WERI-Rb-1 (cell line): ENCODE results near the gene KLHL29.

Source experiments
- DNase-seq: peaks from one replicate; pipeline ENCODE4 v3.0.0-alpha.2; 2020
- H3K27ac ChIP-seq: fragments of 250-450 bp; sonication (Bioruptor Pico); 2 replicates; pipeline ENCODE4 v1.5.1; 2020; ENCODE audit warnings: mild to moderate bottlenecking, moderate library complexity
- H3K27me3 ChIP-seq: fragments of 250-450 bp; sonication (Bioruptor Pico); 2 replicates; pipeline ENCODE4 v1.5.1; 2021; ENCODE audit warnings: mild to moderate bottlenecking, low read depth, moderate library complexity; ENCODE audit not compliant: insufficient read depth, severe bottlenecking
- H3K36me3 ChIP-seq: fragments of 250-450 bp; sonication (Bioruptor Pico); 2 replicates; pipeline ENCODE4 v1.5.1; 2020; ENCODE audit warnings: mild to moderate bottlenecking, moderate library complexity
- H3K4me3 ChIP-seq: 2 replicates; pipeline ENCODE4 v1.5.1; 2011; ENCODE audit warnings: low read depth, mild to moderate bottlenecking, control low read depth, low read length
- H3K9me3 ChIP-seq: fragments of 250-450 bp; sonication (Bioruptor Pico); 2 replicates; pipeline ENCODE4 v1.5.1; 2021; ENCODE audit warnings: mild to moderate bottlenecking, moderate library complexity; ENCODE audit not compliant: severe bottlenecking
- CTCF ChIP-seq: IDR thresholded peaks from 2 replicates; pipeline ENCODE4 v1.5.1; 2011; ENCODE audit warnings: low read depth, mild to moderate bottlenecking, control low read depth, inconsistent platforms, low read length

Gene KLHL29

GRCh38 chr2:23592061-23592685 lies 207.2 kb downstream of the KLHL29 start:
- Histone ChIP-seq H3K9me3 (no peaks in the 10 kb centered on the region), H3K27ac (no peak overlapping the region)

GRCh38 chr2:23592898-23593751 lies 208.1 kb downstream of the KLHL29 start:
- H3K27ac ChIP-seq, result no peak overlapping the region
- no peak for DNase-seq
- no peak for TF ChIP-seq CTCF
- H3K27me3 ChIP-seq, result no peaks in the 10 kb centered on the region
- no peaks in the 10 kb centered on the region for H3K9me3 ChIP-seq
- H3K4me3 ChIP-seq, result no peak overlapping the region
- no peaks in the 10 kb centered on the region for H3K36me3 ChIP-seq

More at GRCh38 chr2:23592061-23592685, 207.2 kb downstream of the KLHL29 start:
- Histone ChIP-seq H3K27me3 (no peaks in the 10 kb centered on the region), H3K36me3 (no peaks in the 10 kb centered on the region), H3K4me3 (no peak overlapping the region)
- no peak for DNase-seq
- TF ChIP-seq CTCF, result no peak

GRCh38 chr2:23593752-23594459 lies 208.9 kb downstream of the KLHL29 start:
- Histone ChIP-seq H3K9me3 (no peaks in the 10 kb centered on the region), H3K4me3 (no peak overlapping the region), H3K27me3 (no peaks in the 10 kb centered on the region), H3K27ac (no peak overlapping the region), H3K36me3 (no peaks in the 10 kb centered on the region)
- TF ChIP-seq CTCF, result no peak
- DNase-seq, result no peak

GRCh38 chr2:23594460-23594825 lies 209.5 kb downstream of the KLHL29 start:
- no peaks in the 10 kb centered on the region for H3K27me3 ChIP-seq
- no peak overlapping the region for H3K4me3 ChIP-seq

GRCh38 chr2:23595021-23595420 lies 210.0 kb downstream of the KLHL29 start:
- no peaks in the 10 kb centered on the region for H3K9me3 ChIP-seq
- H3K27ac ChIP-seq, result no peak overlapping the region
- DNase-seq, result no peak
- no peak overlapping the region for H3K4me3 ChIP-seq
- no peak for TF ChIP-seq CTCF
- H3K27me3 ChIP-seq, result no peaks in the 10 kb centered on the region
- H3K36me3 ChIP-seq, result no peaks in the 10 kb centered on the region; the same call in 1 of the 2 replicates

More at GRCh38 chr2:23594460-23594825, 209.5 kb downstream of the KLHL29 start:
- Histone ChIP-seq H3K9me3 (no peaks in the 10 kb centered on the region), H3K27ac (no peak overlapping the region), H3K36me3 (no peaks in the 10 kb centered on the region)
- DNase-seq, result no peak
- no peak for TF ChIP-seq CTCF
